Neural cell (in vitro differentiated cells): Measurements from ENCODE around the gene CD226.

Experiments
- EP300 ChIP-seq: fragments of 450-650 bp; conservative IDR thresholded peaks from 2 replicates; pipeline ENCODE4 v1.6.1; 2014; ENCODE audit warnings: antibody characterized with exemption, mild to moderate bottlenecking, moderate library complexity; ENCODE audit not compliant: poor library complexity, severe bottlenecking
- EZH2 ChIP-seq: fragments of 200-600, 300-800 bp; shearing (Covaris generic), sonication (generic); IDR thresholded peaks from 2 replicates; pipeline ENCODE4 v1.6.1; 2014; ENCODE audit warnings: antibody characterized with exemption, low read length, borderline replicate concordance, mild to moderate bottlenecking; ENCODE audit not compliant: insufficient read depth, poor library complexity, severe bottlenecking
- POLR2AphosphoS5 ChIP-seq: IDR thresholded peaks from 2 replicates; pipeline ENCODE4 v1.6.1; 2012
- RAD21 ChIP-seq: fragments of 450-650 bp; conservative IDR thresholded peaks from 2 replicates; pipeline ENCODE4 v1.6.1; 2014; ENCODE audit warnings: antibody characterized with exemption, mild to moderate bottlenecking, moderate library complexity
- SMC3 ChIP-seq: fragments of 450-650 bp; conservative IDR thresholded peaks from 2 replicates; pipeline ENCODE4 v1.6.1; 2014; ENCODE audit warnings: antibody characterized with exemption, mild to moderate bottlenecking, moderate library complexity; ENCODE audit not compliant: poor library complexity
- TAF1 ChIP-seq: IDR thresholded peaks from 2 replicates; pipeline ENCODE4 v1.6.1; 2012; ENCODE audit warnings: low read depth
- TF ChIP-seq, protein P1 (sequence below): fragments of 450-650 bp; IDR thresholded peaks from 2 replicates; pipeline ENCODE4 v1.5.1; 2014; ENCODE audit warnings: antibody characterized with exemption, mild to moderate bottlenecking, moderate library complexity; ENCODE audit not compliant: poor library complexity, severe bottlenecking
- TF ChIP-seq, protein P2 (sequence below): IDR thresholded peaks from 2 replicates; pipeline ENCODE4 v1.6.1; 2012; ENCODE audit warnings: borderline replicate concordance

DNA sequence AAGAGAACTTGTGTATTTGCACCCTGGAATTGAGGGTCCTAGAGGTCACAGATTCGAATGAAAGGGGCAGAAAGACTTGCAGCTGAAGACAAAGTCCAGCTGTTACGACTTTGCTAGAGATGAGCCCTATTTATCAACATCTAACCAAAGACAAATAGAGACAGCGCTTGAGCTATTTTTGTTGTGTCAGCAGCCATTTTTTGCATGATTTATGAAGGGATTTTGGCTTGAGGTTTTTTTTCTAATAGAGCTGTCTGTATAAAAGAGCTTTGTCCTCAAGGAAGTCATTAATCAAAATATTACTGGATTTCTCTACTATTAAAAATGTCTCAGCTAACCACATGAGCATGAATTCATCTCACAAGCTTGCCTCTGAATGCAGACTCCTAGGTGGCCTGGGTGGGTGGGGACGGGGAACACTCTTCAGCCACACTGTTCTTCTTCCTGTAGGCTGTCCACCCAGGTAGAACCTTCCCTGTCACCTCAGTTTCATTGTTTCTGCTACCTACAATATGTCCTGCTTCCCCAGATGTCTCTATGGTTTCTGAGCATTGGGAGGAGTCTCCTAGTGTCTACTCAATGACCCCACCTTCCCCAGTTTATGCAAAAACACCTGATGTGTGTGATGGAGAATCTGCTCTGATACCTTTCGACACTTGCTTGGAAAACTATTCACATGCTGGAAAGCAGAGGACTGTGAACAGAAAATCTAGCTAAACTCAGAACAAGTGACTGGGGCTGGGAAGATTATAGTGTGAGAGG is 7.2 kb upstream of the CD226 start:
- TF ChIP-seq, protein P1, sequence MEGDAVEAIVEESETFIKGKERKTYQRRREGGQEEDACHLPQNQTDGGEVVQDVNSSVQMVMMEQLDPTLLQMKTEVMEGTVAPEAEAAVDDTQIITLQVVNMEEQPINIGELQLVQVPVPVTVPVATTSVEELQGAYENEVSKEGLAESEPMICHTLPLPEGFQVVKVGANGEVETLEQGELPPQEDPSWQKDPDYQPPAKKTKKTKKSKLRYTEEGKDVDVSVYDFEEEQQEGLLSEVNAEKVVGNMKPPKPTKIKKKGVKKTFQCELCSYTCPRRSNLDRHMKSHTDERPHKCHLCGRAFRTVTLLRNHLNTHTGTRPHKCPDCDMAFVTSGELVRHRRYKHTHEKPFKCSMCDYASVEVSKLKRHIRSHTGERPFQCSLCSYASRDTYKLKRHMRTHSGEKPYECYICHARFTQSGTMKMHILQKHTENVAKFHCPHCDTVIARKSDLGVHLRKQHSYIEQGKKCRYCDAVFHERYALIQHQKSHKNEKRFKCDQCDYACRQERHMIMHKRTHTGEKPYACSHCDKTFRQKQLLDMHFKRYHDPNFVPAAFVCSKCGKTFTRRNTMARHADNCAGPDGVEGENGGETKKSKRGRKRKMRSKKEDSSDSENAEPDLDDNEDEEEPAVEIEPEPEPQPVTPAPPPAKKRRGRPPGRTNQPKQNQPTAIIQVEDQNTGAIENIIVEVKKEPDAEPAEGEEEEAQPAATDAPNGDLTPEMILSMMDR = no peak
- TF ChIP-seq POLR2AphosphoS5 (no peak), TAF1 (no peak), EP300 (no peak), EZH2 (no peak), SMC3 (no peak), RAD21 (no peak)
- TF ChIP-seq, protein P2, sequence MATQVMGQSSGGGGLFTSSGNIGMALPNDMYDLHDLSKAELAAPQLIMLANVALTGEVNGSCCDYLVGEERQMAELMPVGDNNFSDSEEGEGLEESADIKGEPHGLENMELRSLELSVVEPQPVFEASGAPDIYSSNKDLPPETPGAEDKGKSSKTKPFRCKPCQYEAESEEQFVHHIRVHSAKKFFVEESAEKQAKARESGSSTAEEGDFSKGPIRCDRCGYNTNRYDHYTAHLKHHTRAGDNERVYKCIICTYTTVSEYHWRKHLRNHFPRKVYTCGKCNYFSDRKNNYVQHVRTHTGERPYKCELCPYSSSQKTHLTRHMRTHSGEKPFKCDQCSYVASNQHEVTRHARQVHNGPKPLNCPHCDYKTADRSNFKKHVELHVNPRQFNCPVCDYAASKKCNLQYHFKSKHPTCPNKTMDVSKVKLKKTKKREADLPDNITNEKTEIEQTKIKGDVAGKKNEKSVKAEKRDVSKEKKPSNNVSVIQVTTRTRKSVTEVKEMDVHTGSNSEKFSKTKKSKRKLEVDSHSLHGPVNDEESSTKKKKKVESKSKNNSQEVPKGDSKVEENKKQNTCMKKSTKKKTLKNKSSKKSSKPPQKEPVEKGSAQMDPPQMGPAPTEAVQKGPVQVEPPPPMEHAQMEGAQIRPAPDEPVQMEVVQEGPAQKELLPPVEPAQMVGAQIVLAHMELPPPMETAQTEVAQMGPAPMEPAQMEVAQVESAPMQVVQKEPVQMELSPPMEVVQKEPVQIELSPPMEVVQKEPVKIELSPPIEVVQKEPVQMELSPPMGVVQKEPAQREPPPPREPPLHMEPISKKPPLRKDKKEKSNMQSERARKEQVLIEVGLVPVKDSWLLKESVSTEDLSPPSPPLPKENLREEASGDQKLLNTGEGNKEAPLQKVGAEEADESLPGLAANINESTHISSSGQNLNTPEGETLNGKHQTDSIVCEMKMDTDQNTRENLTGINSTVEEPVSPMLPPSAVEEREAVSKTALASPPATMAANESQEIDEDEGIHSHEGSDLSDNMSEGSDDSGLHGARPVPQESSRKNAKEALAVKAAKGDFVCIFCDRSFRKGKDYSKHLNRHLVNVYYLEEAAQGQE = no peak
